Neuronal stem cell (in vitro differentiated cells): ENCODE results near the gene BRD3OS.

Experiments
- DNase-seq: peaks from one replicate; pipeline ENCODE4 v3.0.0-alpha.2; 2013; ENCODE audit warnings: low spot score
- H2AFZ ChIP-seq: one replicate; pipeline ENCODE4 v1.6.1; 2013; ENCODE audit warnings: mild to moderate bottlenecking, low read length, inconsistent platforms
- H2AK5ac ChIP-seq: 2 replicates; pipeline ENCODE4 v1.6.1; 2013; ENCODE audit warnings: low read depth, mild to moderate bottlenecking, inconsistent platforms, low read length, moderate library complexity, mixed read lengths
- H2BK120ac ChIP-seq: 2 replicates; pipeline ENCODE4 v1.6.1; 2013; ENCODE audit warnings: low read depth, mild to moderate bottlenecking, inconsistent platforms, low read length, moderate library complexity, mixed read lengths
- H2BK12ac ChIP-seq: one replicate; pipeline ENCODE4 v1.6.1; 2013; ENCODE audit warnings: low read length, inconsistent platforms
- H2BK15ac ChIP-seq: 2 replicates; pipeline ENCODE4 v1.6.1; 2013; ENCODE audit warnings: mild to moderate bottlenecking, low read length, inconsistent platforms, mixed read lengths
- H2BK5ac ChIP-seq: one replicate; pipeline ENCODE4 v1.6.1; 2013; ENCODE audit warnings: inconsistent platforms, mild to moderate bottlenecking, low read length, moderate library complexity
- H3K14ac ChIP-seq: one replicate; pipeline ENCODE4 v1.6.1; 2013; ENCODE audit warnings: low read length, inconsistent platforms
- H3K18ac ChIP-seq: 2 replicates; pipeline ENCODE4 v1.6.1; 2013; ENCODE audit warnings: low read length, inconsistent platforms
- H3K23ac ChIP-seq: 2 replicates; pipeline ENCODE4 v1.6.1; 2013; ENCODE audit warnings: low read depth, mild to moderate bottlenecking, mixed read lengths, low read length, inconsistent platforms; ENCODE audit not compliant: poor library complexity
- H3K27ac ChIP-seq: replicated peaks from 3 replicates; pipeline ENCODE4 v1.5.1; 2013; ENCODE audit warnings: low read length, inconsistent platforms
- H3K27me3 ChIP-seq, 3 experiments: 2 replicates each; pipeline ENCODE4 v1.6.1; 2013; ENCODE audit warnings: low read length in 3 of 3, mild to moderate bottlenecking in 2 of 3, inconsistent platforms in 1 of 3, low read depth in 1 of 3, mixed read lengths in 1 of 3, moderate library complexity in 1 of 3; ENCODE audit not compliant: control insufficient read depth in 3 of 3, insufficient read depth in 3 of 3
- H3K36me3 ChIP-seq, 2 donors: replicated peaks in 1 of 2; 2 replicates each; pipeline ENCODE4 v1.6.1; 2013; ENCODE audit warnings: low read length in 2 of 2; ENCODE audit not compliant: control insufficient read depth in 2 of 2, insufficient read depth in 2 of 2
- H3K4ac ChIP-seq: 2 replicates; pipeline ENCODE4 v1.6.1; 2013; ENCODE audit warnings: inconsistent platforms, mild to moderate bottlenecking, low read length, moderate library complexity
- H3K4me1 ChIP-seq, 2 donors: 1 replicate in 1 of 2; 2 replicates in 1 of 2; pipeline ENCODE4 v1.6.1; 2013; ENCODE audit warnings: low read length in 2 of 2, low read depth in 1 of 2; ENCODE audit not compliant: control insufficient read depth in 2 of 2, insufficient read depth in 1 of 2
- H3K4me2 ChIP-seq: one replicate; pipeline ENCODE4 v1.6.1; 2013; ENCODE audit warnings: mild to moderate bottlenecking, low read length, inconsistent platforms; ENCODE audit not compliant: insufficient read depth, poor library complexity, severe bottlenecking
- H3K4me3 ChIP-seq, 2 donors: 2 replicates each; pipeline ENCODE4 v1.5.1; 2013; ENCODE audit warnings: low read length in 2 of 2, mild to moderate bottlenecking in 2 of 2, inconsistent platforms in 1 of 2, moderate library complexity in 1 of 2
- H3K79me1 ChIP-seq: one replicate; pipeline ENCODE4 v1.6.1; 2013; ENCODE audit warnings: low read depth, mild to moderate bottlenecking, inconsistent platforms, low read length, moderate library complexity
- H3K9ac ChIP-seq: one replicate; pipeline ENCODE4 v1.6.1; 2013; ENCODE audit warnings: mild to moderate bottlenecking, low read depth, low read length, inconsistent platforms; ENCODE audit not compliant: poor library complexity
- H3K9me3 ChIP-seq, 2 donors: replicated peaks in 1 of 2; 2 replicates each; pipeline versions ENCODE3 to v1.6.1; 2013; ENCODE audit warnings: low read length in 2 of 2, mild to moderate bottlenecking in 2 of 2, inconsistent platforms in 1 of 2, low read depth in 1 of 2, mixed read lengths in 1 of 2, moderate library complexity in 1 of 2; ENCODE audit not compliant: control insufficient read depth in 2 of 2, insufficient read depth in 1 of 2
- H4K8ac ChIP-seq: one replicate; pipeline ENCODE4 v1.6.1; 2013; ENCODE audit warnings: low read depth, mild to moderate bottlenecking, inconsistent platforms, low read length, moderate library complexity
- H4K91ac ChIP-seq: one replicate; pipeline ENCODE4 v1.6.1; 2013; ENCODE audit warnings: low read length, low read depth, mild to moderate bottlenecking, inconsistent platforms; ENCODE audit not compliant: poor library complexity
- WGBS, 2 donors: extraction: QIAGEN DNeasy Blood & Tissue Kit; methylation state at CpG; one replicate each; pipeline ENCODE4 v1.1.7; 2013; ENCODE audit warnings: missing lambda C conversion rate in 2 of 2, mixed read lengths in 1 of 2; ENCODE audit not compliant: insufficient read length in 2 of 2, insufficient replicate concordance in 1 of 2; ENCODE audit errors: extremely low coverage in 2 of 2; 5-methylcytosine and 5-hydroxymethylcytosine counted together

Gene BRD3OS

GRCh38 chr9:134007571-134007970 lies 17.7 kb upstream of the BRD3OS start:
- no peak overlapping the region for H2BK5ac ChIP-seq
- no peak overlapping the region for H3K4me3 ChIP-seq
- H3K9ac ChIP-seq, result no peak overlapping the region
- no peak overlapping the region for H3K4ac ChIP-seq
- H3K27ac ChIP-seq, result no peak overlapping the region
- H3K36me3 ChIP-seq, result no peaks in the 10 kb centered on the region
- no peak overlapping the region for H4K91ac ChIP-seq
- H2AK5ac ChIP-seq, result no peak overlapping the region
- H3K4me2 ChIP-seq, result no peak overlapping the region
- H3K9me3 ChIP-seq, result peaks cover 5 to 7% of the 10 kb centered on the region in 2 donors
- no peak overlapping the region for H2AFZ ChIP-seq
- no peak overlapping the region for H2BK120ac ChIP-seq
- WGBS, 2 donors, result no CpG with 5 or more reads among the region's 9 CpGs
- H3K4me1 ChIP-seq, result no peaks in the 10 kb centered on the region
- H3K14ac ChIP-seq, result no peak overlapping the region
- no peak for DNase-seq
- no peak overlapping the region for H4K8ac ChIP-seq
- no peaks in the 10 kb centered on the region for H3K79me1 ChIP-seq
- no peak overlapping the region for H2BK15ac ChIP-seq
- no peak overlapping the region for H3K23ac ChIP-seq
- no peak overlapping the region for H3K18ac ChIP-seq
- H2BK12ac ChIP-seq, result no peak overlapping the region
- H3K27me3 ChIP-seq, result no peaks in the 10 kb centered on the region

- no peak overlapping the region for H2BK12ac ChIP-seq
- H3K4me3 ChIP-seq, result no peak overlapping the region
- no peak overlapping the region for H3K9ac ChIP-seq
- DNase-seq, result no peak
- H2BK120ac ChIP-seq, result no peak overlapping the region
- no peak overlapping the region for H2BK5ac ChIP-seq
- no peak overlapping the region for H2AFZ ChIP-seq
- H3K27ac ChIP-seq, result no peak overlapping the region
- no peaks in the 10 kb centered on the region for H3K27me3 ChIP-seq
- peaks cover 12 to 14% of the 10 kb centered on the region in 2 donors for H3K9me3 ChIP-seq
- no peak overlapping the region for H2AK5ac ChIP-seq
- no peak overlapping the region for H4K91ac ChIP-seq
- H3K4me2 ChIP-seq, result no peak overlapping the region
- H3K18ac ChIP-seq, result no peak overlapping the region
- no peak overlapping the region for H2BK15ac ChIP-seq
- no peak overlapping the region for H3K23ac ChIP-seq
- no CpG with 5 or more reads among the region's 20 CpGs for WGBS, 2 donors
- no peak overlapping the region for H3K14ac ChIP-seq
- no peak overlapping the region for H3K4ac ChIP-seq
- H3K36me3 ChIP-seq, result no peaks in the 10 kb centered on the region
- no peaks in the 10 kb centered on the region for H3K79me1 ChIP-seq
- no peak overlapping the region for H4K8ac ChIP-seq
- H3K4me1 ChIP-seq, result no peaks in the 10 kb centered on the region
These were observed 14.7 kb upstream of the BRD3OS start for GRCh38 chr9:134010310-134011173.

GRCh38 chr9:134011401-134011800 lies 13.9 kb upstream of the BRD3OS start:
- Histone ChIP-seq H3K18ac (no peak overlapping the region), H2BK12ac (no peak overlapping the region), H3K27ac (no peak overlapping the region), H3K4me2 (no peak overlapping the region), H3K4ac (no peak overlapping the region), H2BK5ac (no peak overlapping the region), H3K36me3 (no peaks in the 10 kb centered on the region), H2BK120ac (no peak overlapping the region), H2BK15ac (no peak overlapping the region), H3K9ac (no peak overlapping the region), H2AK5ac (no peak overlapping the region), H2AFZ (no peak overlapping the region), H3K14ac (no peak overlapping the region), H3K4me3 (no peak overlapping the region), H4K91ac (no peak overlapping the region), H4K8ac (no peak overlapping the region), H3K4me1 (no peaks in the 10 kb centered on the region), H3K79me1 (no peaks in the 10 kb centered on the region), H3K27me3 (no peaks in the 10 kb centered on the region), H3K23ac (no peak overlapping the region), H3K9me3 (peaks cover 12 to 14% of the 10 kb centered on the region in 2 donors)
- DNase-seq, result no peak
- no CpG with 5 or more reads among the region's 6 CpGs for WGBS, 2 donors

- Histone ChIP-seq H2BK12ac (no peak overlapping the region), H4K8ac (no peak overlapping the region), H4K91ac (no peak overlapping the region), H3K14ac (no peak overlapping the region), H3K4me1 (no peaks in the 10 kb centered on the region), H2AK5ac (no peak overlapping the region), H2BK5ac (no peak overlapping the region), H2AFZ (no peak overlapping the region), H3K79me1 (no peaks in the 10 kb centered on the region), H3K23ac (no peak overlapping the region), H3K18ac (no peak overlapping the region), H3K36me3 (no peaks in the 10 kb centered on the region), H3K4ac (no peak overlapping the region), H3K27ac (no peak overlapping the region), H2BK15ac (no peak overlapping the region), H3K4me3 (no peak overlapping the region), H3K4me2 (no peak overlapping the region), H3K9me3 (peaks cover 12 to 14% of the 10 kb centered on the region in 2 donors), H3K9ac (no peak overlapping the region), H2BK120ac (no peak overlapping the region), H3K27me3 (no peaks in the 10 kb centered on the region)
- no CpG with 5 or more reads among the region's 2 CpGs for WGBS, 2 donors
- no peak for DNase-seq
These were observed 10.3 kb upstream of the BRD3OS start for GRCh38 chr9:134014946-134015345.
